CD14-positive monocyte (primary cell): Measurements from ENCODE around the gene XPNPEP3. TPM values are rescaled to one million over a fixed set of nuclear protein-coding genes. Genes with fewer than 3 reads are reported as not detected.
"Not testable (repeated sequence)": the region's sequence is repeated elsewhere in the genome, so short reads cannot be mapped to it uniquely, and the experiment has no call there.

Experiments
- DNase-seq, 3 donors: peaks; one replicate each; pipeline ENCODE4 v3.0.0-alpha.2; 2011 to 2022
- H2AFZ ChIP-seq: 2 replicates; pipeline ENCODE4 v1.6.0; 2012; ENCODE audit warnings: mild to moderate bottlenecking, low read depth, low read length, inconsistent platforms; ENCODE audit not compliant: insufficient read depth, poor library complexity, severe bottlenecking
- H3K27ac ChIP-seq, 2 donors: 1 replicate in 1 of 2; 2 replicates in 1 of 2; pipeline ENCODE4 v1.5.1; 2012 to 2013; ENCODE audit warnings: low read length in 2 of 2, control low read depth in 1 of 2, inconsistent platforms in 1 of 2, low read depth in 1 of 2, mild to moderate bottlenecking in 1 of 2
- H3K27me3 ChIP-seq, 2 donors: one replicate each; pipeline versions ENCODE4 v1.6.0 to v1.6.1; 2011 to 2013; ENCODE audit warnings: low read length in 2 of 2; ENCODE audit not compliant: control insufficient read depth in 2 of 2, insufficient read depth in 2 of 2
- H3K36me3 ChIP-seq, 2 donors: replicated peaks in 1 of 2; 1 replicate in 1 of 2; 2 replicates in 1 of 2; pipeline versions ENCODE4 v1.5.1 to v1.6.1; 2012 to 2013; ENCODE audit warnings: low read length in 2 of 2, control low read depth in 1 of 2, inconsistent platforms in 1 of 2, mild to moderate bottlenecking in 1 of 2; ENCODE audit not compliant: insufficient read depth in 2 of 2, control insufficient read depth in 1 of 2
- H3K4me1 ChIP-seq, 2 donors: 1 replicate in 1 of 2; 2 replicates in 1 of 2; pipeline versions ENCODE4 v1.5.1 to v1.6.1; 2012 to 2013; ENCODE audit warnings: low read length in 2 of 2, control low read depth in 1 of 2, inconsistent platforms in 1 of 2, mild to moderate bottlenecking in 1 of 2, moderate library complexity in 1 of 2; ENCODE audit not compliant: insufficient read depth in 2 of 2, control insufficient read depth in 1 of 2
- H3K4me2 ChIP-seq: replicated peaks from 2 replicates; pipeline ENCODE3; 2012; ENCODE audit warnings: low read length, moderate library complexity, mild to moderate bottlenecking; ENCODE audit not compliant: poor library complexity, severe bottlenecking; ENCODE audit errors: extremely low read depth
- H3K4me3 ChIP-seq, 3 experiments: fragments of 200-600 bp in 1 of 3; sonication (generic) in 1 of 3; replicated peaks in 1 of 3; 1 replicate in 2 of 3; 2 replicates in 1 of 3; pipeline ENCODE4 v1.5.1; 2011 to 2013; ENCODE audit warnings: low read length in 3 of 3, mild to moderate bottlenecking in 3 of 3, control low read depth in 2 of 3, low read depth in 2 of 3, inconsistent platforms in 1 of 3, moderate library complexity in 1 of 3
- H3K79me2 ChIP-seq: 2 replicates; pipeline ENCODE4 v1.6.0; 2012; ENCODE audit warnings: mild to moderate bottlenecking, control low read depth, inconsistent platforms, low read length, moderate library complexity; ENCODE audit not compliant: insufficient read depth
- H3K9ac ChIP-seq: 2 replicates; pipeline ENCODE4 v1.6.0; 2017; ENCODE audit warnings: low read length, mild to moderate bottlenecking; ENCODE audit not compliant: insufficient read depth, poor library complexity, severe bottlenecking
- H3K9me3 ChIP-seq, 2 donors: replicated peaks in 1 of 2; 1 replicate in 1 of 2; 2 replicates in 1 of 2; pipeline versions ENCODE4 v1.5.1 to v1.6.1; 2012 to 2013; ENCODE audit warnings: low read length in 2 of 2, control low read depth in 1 of 2; ENCODE audit not compliant: control insufficient read depth in 1 of 2, insufficient read depth in 1 of 2
- H4K20me1 ChIP-seq: 2 replicates; pipeline ENCODE4 v1.6.0; 2012; ENCODE audit warnings: mild to moderate bottlenecking, low read length, control low read depth, moderate library complexity; ENCODE audit not compliant: insufficient read depth
- H3K27ac Mint-ChIP-seq, 7 donors: one replicate each; pipeline ENCODE4 v1.8.0; 2020; ENCODE audit warnings: mild to moderate bottlenecking in 7 of 7, mixed read lengths in 7 of 7, moderate library complexity in 6 of 7, inconsistent platforms in 2 of 7
- H3K27me3 Mint-ChIP-seq, 3 donors: one replicate each; pipeline ENCODE4 v1.8.0; 2021 to 2022; ENCODE audit warnings: low read depth in 3 of 3, mild to moderate bottlenecking in 3 of 3, mixed read lengths in 3 of 3, moderate library complexity in 3 of 3, inconsistent platforms in 1 of 3
- H3K36me3 Mint-ChIP-seq, 2 donors: one replicate each; pipeline ENCODE4 v1.8.0; 2020; ENCODE audit warnings: mixed read lengths in 2 of 2, inconsistent platforms in 1 of 2, mild to moderate bottlenecking in 1 of 2
- H3K4me1 Mint-ChIP-seq: one replicate; pipeline ENCODE4 v1.8.0; 2020; ENCODE audit warnings: mild to moderate bottlenecking, mixed read lengths
- H3K4me3 Mint-ChIP-seq, 2 donors: one replicate each; pipeline ENCODE4 v1.8.0; 2020; ENCODE audit warnings: mild to moderate bottlenecking in 2 of 2, mixed read lengths in 2 of 2, moderate library complexity in 1 of 2
- H3K9me3 Mint-ChIP-seq, 7 donors: one replicate each; pipeline ENCODE4 v1.8.0; 2020 to 2022; ENCODE audit warnings: mixed read lengths in 7 of 7, mild to moderate bottlenecking in 6 of 7, moderate library complexity in 6 of 7, inconsistent platforms in 2 of 7
- WGBS: methylation state at CpG from one replicate; pipeline ENCODE4 v1.1.5; 2013; ENCODE audit warnings: missing lambda C conversion rate; ENCODE audit not compliant: insufficient coverage; 5-methylcytosine and 5-hydroxymethylcytosine counted together
- intact Hi-C, 2 donors: fragments of 100-400 bp; cut with micrococcal nuclease; formaldehyde crosslinking; loops; one replicate each; pipeline versions ENCODE4 v1.15.0 to v1.15.1; 2023
- polyA plus RNA-seq, 3 donors: library from polyadenylated mRNA; depleted of rRNA in 1 of 3; unstranded in 2 of 3; stranded (reverse) in 1 of 3; fragments of 300-500 nt in 2 of 3; fragments of >200 nt in 1 of 3; fragmentation: Illumina TruSeq in 2 of 3; gene quantifications; 1 replicate in 2 of 3; 2 replicates in 1 of 3; pipeline ENCODE4 v1.2.3, GENCODE V29; 2012 to 2021
- TF ChIP-seq, protein P1 (sequence below): fragments of 200-600 bp; IDR thresholded peaks from one replicate; pipeline ENCODE4 v1.8.0; 2022; ENCODE audit warnings: antibody characterized with exemption, mild to moderate bottlenecking

XPNPEP3 gene
- polyA plus RNA-seq, 3 donors: 3.6 to 9.4 (median 7.3) TPM

DNA sequence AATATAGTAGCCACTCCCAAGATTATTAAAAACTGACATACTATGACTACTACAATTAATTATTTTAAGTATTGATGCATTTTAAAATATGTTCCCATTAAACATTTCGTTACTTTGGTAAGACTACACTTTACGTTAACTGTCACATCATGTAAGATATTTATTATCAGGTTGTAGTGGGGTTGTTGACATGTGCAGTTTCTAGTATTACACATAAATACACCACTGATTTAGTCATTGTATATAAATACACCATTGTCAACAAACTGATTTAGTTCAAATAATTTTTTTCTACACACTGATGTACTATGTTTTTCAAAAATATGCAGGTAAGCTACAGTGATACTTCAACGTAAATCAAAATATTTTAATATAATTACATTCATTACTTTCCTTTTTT is 12.0 kb upstream of the XPNPEP3 start:
- no peaks in the 10 kb centered on the region for H4K20me1 ChIP-seq
- no peaks in the 10 kb centered on the region for H3K9me3 Mint-ChIP-seq
- TF ChIP-seq, protein P1, sequence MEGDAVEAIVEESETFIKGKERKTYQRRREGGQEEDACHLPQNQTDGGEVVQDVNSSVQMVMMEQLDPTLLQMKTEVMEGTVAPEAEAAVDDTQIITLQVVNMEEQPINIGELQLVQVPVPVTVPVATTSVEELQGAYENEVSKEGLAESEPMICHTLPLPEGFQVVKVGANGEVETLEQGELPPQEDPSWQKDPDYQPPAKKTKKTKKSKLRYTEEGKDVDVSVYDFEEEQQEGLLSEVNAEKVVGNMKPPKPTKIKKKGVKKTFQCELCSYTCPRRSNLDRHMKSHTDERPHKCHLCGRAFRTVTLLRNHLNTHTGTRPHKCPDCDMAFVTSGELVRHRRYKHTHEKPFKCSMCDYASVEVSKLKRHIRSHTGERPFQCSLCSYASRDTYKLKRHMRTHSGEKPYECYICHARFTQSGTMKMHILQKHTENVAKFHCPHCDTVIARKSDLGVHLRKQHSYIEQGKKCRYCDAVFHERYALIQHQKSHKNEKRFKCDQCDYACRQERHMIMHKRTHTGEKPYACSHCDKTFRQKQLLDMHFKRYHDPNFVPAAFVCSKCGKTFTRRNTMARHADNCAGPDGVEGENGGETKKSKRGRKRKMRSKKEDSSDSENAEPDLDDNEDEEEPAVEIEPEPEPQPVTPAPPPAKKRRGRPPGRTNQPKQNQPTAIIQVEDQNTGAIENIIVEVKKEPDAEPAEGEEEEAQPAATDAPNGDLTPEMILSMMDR: no peak
- H3K9ac ChIP-seq: no peak overlapping the region
- no peak for DNase-seq
- intact Hi-C loops: loop anchor here in 1 of 2 donors (10.0 kb wide), 1 partner anchor 310 kb away; no protein-coding TSS in a partner anchor
- no peak overlapping the region for H3K4me3 Mint-ChIP-seq
- peaks cover 80 to 98% of the 10 kb centered on the region in 2 donors for H3K36me3 ChIP-seq
- H3K4me2 ChIP-seq: no peak overlapping the region
- H3K27me3 ChIP-seq: no peaks in the 10 kb centered on the region
- no CpG with 5 or more reads among the region's 3 CpGs for WGBS
- H3K4me1 ChIP-seq: no peaks in the 10 kb centered on the region
- H3K27ac ChIP-seq: no peak overlapping the region
- no peaks in the 10 kb centered on the region for H3K4me1 Mint-ChIP-seq
- no peaks in the 10 kb centered on the region for H3K27me3 Mint-ChIP-seq
- peaks cover 68 to 87% of the 10 kb centered on the region in 2 donors for H3K36me3 Mint-ChIP-seq
- H3K9me3 ChIP-seq: no peaks in the 10 kb centered on the region
- no peak overlapping the region for H3K4me3 ChIP-seq
- H3K79me2 ChIP-seq: peaks cover 11% of the 10 kb centered on the region
- no peak overlapping the region for H3K27ac Mint-ChIP-seq
- no peak overlapping the region for H2AFZ ChIP-seq

DNA sequence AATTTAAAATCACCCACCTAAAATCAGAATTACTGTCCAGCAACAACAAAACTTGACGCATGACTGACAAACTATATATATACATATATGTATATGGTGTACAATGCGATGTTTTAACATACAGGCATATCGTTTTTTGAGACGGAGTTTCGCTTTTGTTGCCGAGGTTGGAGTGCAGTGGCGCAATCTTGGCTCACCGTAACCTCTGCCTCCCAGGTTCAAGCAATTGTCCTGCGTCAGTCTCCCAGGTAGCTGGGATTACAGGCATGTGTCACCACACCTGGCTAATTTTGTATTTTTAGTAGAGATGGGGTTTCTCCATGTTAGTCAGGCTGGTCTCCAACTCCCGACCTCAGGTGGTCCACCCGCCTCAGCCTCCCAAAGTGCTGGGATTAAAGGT is 11.1 kb upstream of the XPNPEP3 start:
- H3K27ac ChIP-seq, H3K4me2 ChIP-seq, H3K4me1 Mint-ChIP-seq, H3K9ac ChIP-seq, H2AFZ ChIP-seq, H3K9me3 ChIP-seq, H4K20me1 ChIP-seq, H3K4me3 ChIP-seq, H3K4me1 ChIP-seq, H3K27me3 Mint-ChIP-seq, DNase-seq, H3K27me3 ChIP-seq, H3K4me3 Mint-ChIP-seq, H3K27ac Mint-ChIP-seq, H3K9me3 Mint-ChIP-seq: not testable (repeated sequence)
- Histone ChIP-seq H3K79me2 (peaks cover 20% of the 10 kb centered on the region), H3K36me3 (peaks cover 78 to 98% of the 10 kb centered on the region in 2 donors)
- WGBS: 94% methylated on average over 6 of the region's 11 CpGs
- intact Hi-C loops: loop anchor here in 1 of 2 donors (10.0 kb wide), 1 partner anchor 309 kb away; no protein-coding TSS in a partner anchor
- H3K36me3 Mint-ChIP-seq: peaks cover 66 to 85% of the 10 kb centered on the region in 2 donors
